HCT116 (cell line): ENCODE measurements around the gene GDI1. TPM values are rescaled to one million over a fixed set of nuclear protein-coding genes. Genes with fewer than 3 reads are reported as not detected.

ENCODE experiments used
- ATAC-seq: fragments of 200-7000 bp; cut with Tn5 transposase; 2 replicates; pipeline ENCODE4 v1.9.1; 2020; ENCODE audit warnings: mild to moderate bottlenecking, moderate library complexity
- BruUV-seq: library from RNA; stranded (reverse); fragments of 400-500 nt; replicated peaks from 2 replicates; lab custom pipeline; 2021; lab: Mats Ljungman, UMichigan
- CTCF ChIA-PET: fragments of 300-600 bp; sonication (Branson Sonifier 250); formaldehyde crosslinking; loops from one replicate; lab custom pipeline; 2021; ENCODE audit warnings: antibody characterized with exemption; lab: Charles Lee
- POLR2A ChIA-PET: fragments of 300-600, 350-600 bp; sonication (Branson Sonifier 250); formaldehyde crosslinking; loops from one replicate; lab custom pipeline; 2021; ENCODE audit warnings: antibody characterized with exemption; lab: Charles Lee
- RAD21 ChIA-PET, 2 experiments: fragments of 300-600 bp; sonication (Branson Sonifier 250); formaldehyde crosslinking; loops; one replicate each; lab custom pipeline; 2023; ENCODE audit warnings: low total read pairs in 2 of 2; ENCODE audit not compliant: uncharacterized antibody in 2 of 2, unreplicated experiment in 2 of 2, low non-redundant PET in 1 of 2; lab: Charles Lee
- DNase-seq: peaks from one replicate; pipeline ENCODE4 v3.0.0-alpha.2; 2010; ENCODE audit warnings: low read depth, low spot score
- H2AFZ ChIP-seq: fragments of 200-600 bp; shearing (Covaris generic), sonication (generic); 2 replicates; pipeline ENCODE4 v1.6.1; 2017; ENCODE audit warnings: low read depth, mixed run types, mixed read lengths, antibody characterized with exemption, low read length; ENCODE audit not compliant: poor library complexity, severe bottlenecking
- H3K27ac ChIP-seq: 2 replicates; pipeline ENCODE4 v1.5.1; 2012; ENCODE audit warnings: low read depth, low read length
- H3K27me3 ChIP-seq: fragments of 200-600 bp; sonication (generic); 2 replicates; pipeline ENCODE4 v1.6.1; 2016; ENCODE audit warnings: mixed run types, low read length, mixed read lengths; ENCODE audit not compliant: insufficient read depth
- H3K36me3 ChIP-seq, 2 experiments: fragments of 200-500 bp in 1 of 2; fragments of 200-600 bp in 1 of 2; sonication (Bioruptor generic) in 1 of 2; sonication (generic) in 1 of 2; 2 replicates each; pipeline versions ENCODE4 v1.5.1 to v1.6.1; 2014 to 2016; ENCODE audit warnings: low read length in 2 of 2, inconsistent platforms in 1 of 2, mixed read lengths in 1 of 2, mixed run types in 1 of 2; ENCODE audit not compliant: insufficient read depth in 2 of 2, control insufficient read depth in 1 of 2
- H3K4me1 ChIP-seq, 2 experiments: fragments of 200-600 bp in 1 of 2; sonication (generic) in 1 of 2; 2 replicates each; pipeline versions ENCODE4 v1.5.1 to v1.6.1; 2012 to 2017; ENCODE audit warnings: low read length in 2 of 2, inconsistent platforms in 1 of 2, mild to moderate bottlenecking in 1 of 2, mixed read lengths in 1 of 2, mixed run types in 1 of 2, moderate library complexity in 1 of 2; ENCODE audit not compliant: insufficient read depth in 2 of 2, control insufficient read depth in 1 of 2
- H3K4me2 ChIP-seq: fragments of 200-600 bp; sonication (generic); 2 replicates; pipeline ENCODE4 v1.6.1; 2017; ENCODE audit warnings: mixed run types, low read length, mixed read lengths
- H3K4me3 ChIP-seq, 2 experiments: fragments of 200-600 bp in 1 of 2; sonication (generic) in 1 of 2; replicated peaks in 1 of 2; 2 replicates each; pipeline ENCODE4 v1.5.1; 2011 to 2016; ENCODE audit warnings: low read length in 2 of 2, control low read depth in 1 of 2, low read depth in 1 of 2, mild to moderate bottlenecking in 1 of 2, mixed read lengths in 1 of 2, mixed run types in 1 of 2
- H3K79me2 ChIP-seq: fragments of 200-600 bp; sonication (generic); 2 replicates; pipeline ENCODE4 v1.6.1; 2017; ENCODE audit warnings: mild to moderate bottlenecking, mixed run types, low read length, moderate library complexity, mixed read lengths; ENCODE audit not compliant: insufficient read depth
- H3K9ac ChIP-seq: fragments of 200-600 bp; sonication (generic); 2 replicates; pipeline ENCODE4 v1.6.1; 2016; ENCODE audit warnings: low read length, mixed read lengths
- H3K9me2 ChIP-seq: fragments of 200-600 bp; sonication (generic), shearing (Covaris generic); 2 replicates; pipeline ENCODE4 v1.6.1; 2017; ENCODE audit warnings: mixed run types, mild to moderate bottlenecking, moderate library complexity; ENCODE audit not compliant: insufficient read depth
- H3K9me3 ChIP-seq, 2 experiments: fragments of 200-500 bp in 1 of 2; fragments of 200-600 bp in 1 of 2; sonication (Bioruptor generic) in 1 of 2; sonication (generic) in 1 of 2; 2 replicates each; pipeline ENCODE4 v1.6.1; 2014 to 2017; ENCODE audit warnings: low read length in 2 of 2, mixed read lengths in 2 of 2, inconsistent platforms in 1 of 2, low read depth in 1 of 2, mild to moderate bottlenecking in 1 of 2, mixed run types in 1 of 2, moderate library complexity in 1 of 2; ENCODE audit not compliant: control insufficient read depth in 1 of 2, insufficient read depth in 1 of 2
- H4K20me1 ChIP-seq: fragments of 200-600 bp; sonication (generic), shearing (Covaris generic); 2 replicates; pipeline ENCODE4 v1.6.1; 2017; ENCODE audit warnings: mixed run types, mild to moderate bottlenecking, moderate library complexity; ENCODE audit not compliant: insufficient read depth
- FOSL1 ChIP-seq: IDR thresholded peaks from 2 replicates; pipeline ENCODE4 v1.6.1; 2012; ENCODE audit warnings: low read depth
- JUND ChIP-seq: IDR thresholded peaks from 2 replicates; pipeline ENCODE4 v1.6.1; 2012
- POLR2A ChIP-seq: IDR thresholded peaks from 2 replicates; pipeline ENCODE4 v1.7.0; 2011; ENCODE audit warnings: borderline replicate concordance; ENCODE audit not compliant: insufficient read depth, insufficient read length; ENCODE audit errors: extremely low read depth
- POLR2AphosphoS5 ChIP-seq: IDR thresholded peaks from 2 replicates; pipeline ENCODE4 v1.6.1; 2011; ENCODE audit warnings: mild to moderate bottlenecking, low read depth, low read length, moderate library complexity
- SIN3A ChIP-seq: IDR thresholded peaks from 2 replicates; pipeline ENCODE4 v1.6.1; 2012; ENCODE audit warnings: low read depth
- SP1 ChIP-seq: IDR thresholded peaks from 2 replicates; pipeline ENCODE4 v1.6.1; 2012; ENCODE audit warnings: low read depth
- SRF ChIP-seq: IDR thresholded peaks from 2 replicates; pipeline ENCODE4 v1.6.1; 2012; ENCODE audit warnings: low read depth
- TCF7L2 ChIP-seq: IDR thresholded peaks from 2 replicates; pipeline ENCODE4 v1.7.0; 2011; ENCODE audit warnings: borderline replicate concordance, inconsistent platforms; ENCODE audit not compliant: insufficient read depth, insufficient read length; ENCODE audit errors: extremely low read depth
- YY1 ChIP-seq: IDR thresholded peaks from 2 replicates; pipeline ENCODE4 v1.6.1; 2011; ENCODE audit warnings: low read length, low read depth, moderate library complexity, mild to moderate bottlenecking; ENCODE audit not compliant: insufficient replicate concordance; ENCODE audit errors: extremely low read depth
- ZBTB33 ChIP-seq: IDR thresholded peaks from 2 replicates; pipeline ENCODE4 v1.6.1; 2011; ENCODE audit warnings: mild to moderate bottlenecking, low read length, moderate library complexity; ENCODE audit not compliant: insufficient replicate concordance; ENCODE audit errors: extremely low read depth
- ZFX ChIP-seq: fragments of 450-650 bp; IDR thresholded peaks from 2 replicates; pipeline ENCODE4 v1.6.1; 2017
- intact Hi-C: fragments of 100-400 bp; cut with micrococcal nuclease; formaldehyde crosslinking; loops from 2 replicates; pipeline ENCODE4 v1.10.0; 2022
- total RNA-seq: library from RNA; stranded (reverse); gene quantifications from one replicate; pipeline ENCODE4 v1.2.1, GENCODE V29; 2021; ENCODE audit not compliant: unreplicated experiment

The GDI1 gene
- total RNA-seq, 1 experiment from 2014 or later: 122 TPM

GRCh38 chrX:154397888-154398667, 38.9 kb upstream of the GDI1 start, which contains the start of gene RPL10:
Gene RPL10 (plus strand): TSS chrX:154398377. CDS start chrX:154398520, 143 bp downstream.
- H3K36me3 ChIP-seq: peaks cover 0 to 27% of the 10 kb centered on the region in 2 experiments; a peak in 1 of 4 replicates
- peaks cover 19% of the 10 kb centered on the region for H3K79me2 ChIP-seq
- no peaks in the 10 kb centered on the region for H3K27me3 ChIP-seq
- H3K27ac ChIP-seq: peak within 1 kb of the TSS; percentile 92
- RAD21 ChIA-PET: no interaction called here
- TF ChIP-seq SP1 (no peak), FOSL1 (no peak), JUND (no peak), YY1 (peak; percentile 74), ZFX (peak; percentile 80), TCF7L2 (peak; percentile 16), POLR2A (peak; percentile 98), SRF (no peak), ZBTB33 (peak; percentile 39), POLR2AphosphoS5 (peak; percentile 99), SIN3A (no peak)
- TF ChIP-seq, all 23 proteins: peak for 6
- Histone ChIP-seq H3K9me3 (no peaks in the 10 kb centered on the region), H3K4me3 (peak within 1 kb of the TSS; percentile 84), H3K4me1 (peaks cover 0 to 23% of the 10 kb centered on the region in 2 experiments; a peak in 2 of 4 replicates), H3K9ac (peak within 1 kb of the TSS; percentile 97), H3K9me2 (no peaks in the 10 kb centered on the region), H4K20me1 (no peaks in the 10 kb centered on the region), H2AFZ (no peak within 1 kb of the TSS), H3K4me2 (peak within 1 kb of the TSS; percentile 85)
- intact Hi-C loops: loop anchor here (10.0 kb wide), 1 partner anchor 423 kb away; the partner anchor contains the start of genes HCFC1 and TMEM187
- DNase-seq (peak; percentile 93), ATAC-seq (peak; percentile 68)
- no TSS peak for BruUV-seq
- ChIA-PET CTCF (interaction anchor here (1.2 kb wide), 1 partner anchor 25 kb away, joined by 6 read pairs; no protein-coding TSS in a partner anchor), POLR2A (interaction anchor here (1.0 to 2.5 kb wide), 7 partner anchors 11 to 93 kb away, joined by 3 to 13 read pairs (median 9); partner anchors contain the start of genes DNASE1L1, SLC10A3 and TAFAZZIN)
